GM12892 (cell line): ENCODE results near the gene CERS4.
"Not testable (repeated sequence)": the region's sequence is repeated elsewhere in the genome, so short reads cannot be mapped to it uniquely, and the experiment has no call there.

Experiments
- DNase-seq: peaks from one replicate; pipeline ENCODE4 v3.0.0; 2011; ENCODE audit not compliant: insufficient read length
- FAIRE-seq: peaks from 2 replicates; lab custom pipeline; 2011; peaks lifted over from hg19 to GRCh38; lab: Jason Lieb, UNC
- POLR2A ChIP-seq: IDR thresholded peaks from 2 replicates; pipeline ENCODE4 v1.6.1; 2011; ENCODE audit warnings: low read depth, low read length, control low read depth
- POLR2AphosphoS5 ChIP-seq: IDR thresholded peaks from 2 replicates; pipeline ENCODE4 v1.6.1; 2011; ENCODE audit warnings: low read depth, low read length, control low read depth
- TAF1 ChIP-seq: IDR thresholded peaks from 2 replicates; pipeline ENCODE4 v1.6.1; 2011; ENCODE audit warnings: low read depth, mild to moderate bottlenecking, control low read depth, low read length, borderline replicate concordance

Gene CERS4

GRCh38 chr19:8239528-8240273, 30.5 kb downstream of the CERS4 start:
- TF ChIP-seq POLR2AphosphoS5 (no peak), TAF1 (no peak), POLR2A (no peak)
- no peak for DNase-seq
- FAIRE-seq, result no peak

GRCh38 chr19:8240274-8241229, 31.4 kb downstream of the CERS4 start:
- DNase-seq (peak; percentile 79), FAIRE-seq (peak; percentile 79)
- no peak for TF ChIP-seq TAF1
- no peak for TF ChIP-seq POLR2AphosphoS5
- no peak for TF ChIP-seq POLR2A

- no peak for TF ChIP-seq TAF1
- TF ChIP-seq POLR2A, result no peak
- no peak for TF ChIP-seq POLR2AphosphoS5
- FAIRE-seq, result no peak
- no peak for DNase-seq
These were observed 32.5 kb downstream of the CERS4 start for GRCh38 chr19:8241646-8242045.

- DNase-seq (no peak), FAIRE-seq (no peak)
- no peak for TF ChIP-seq POLR2AphosphoS5
These were observed 33.1 kb downstream of the CERS4 start for GRCh38 chr19:8242211-8242821.

GRCh38 chr19:8243146-8243545, 34.0 kb downstream of the CERS4 start:
- DNase-seq, result no peak
- TF ChIP-seq POLR2A, result no peak
- no peak for TF ChIP-seq POLR2AphosphoS5
- TF ChIP-seq TAF1, result no peak
- FAIRE-seq, result no peak

- FAIRE-seq, result no peak
- TF ChIP-seq POLR2A (no peak), TAF1 (no peak), POLR2AphosphoS5 (no peak)
- DNase-seq, result no peak
These were observed 35.3 kb downstream of the CERS4 start for GRCh38 chr19:8244442-8244841.

GRCh38 chr19:8245869-8246835, 37.0 kb downstream of the CERS4 start:
- no peak for DNase-seq
- no peak for FAIRE-seq
- TF ChIP-seq POLR2A, result no peak
- TF ChIP-seq POLR2AphosphoS5, result no peak
- TF ChIP-seq TAF1, result no peak

- DNase-seq, FAIRE-seq: not testable (repeated sequence)
These were observed 38.1 kb downstream of the CERS4 start for GRCh38 chr19:8247129-8247890.

GRCh38 chr19:8248348-8249328, 39.5 kb downstream of the CERS4 start:
- peak; percentile 33 for FAIRE-seq
- TF ChIP-seq POLR2AphosphoS5, result no peak
- TF ChIP-seq POLR2A, result no peak
- no peak for TF ChIP-seq TAF1

GRCh38 chr19:8250596-8250995, 41.4 kb downstream of the CERS4 start:
- TF ChIP-seq POLR2AphosphoS5, result no peak
- no peak for TF ChIP-seq TAF1
- no peak for TF ChIP-seq POLR2A
- FAIRE-seq (no peak), DNase-seq (no peak)

More at GRCh38 chr19:8248348-8249328, 39.5 kb downstream of the CERS4 start:
- DNase-seq, result no peak
